A549 (cell line): ENCODE results near the gene BAIAP3. TPM values are rescaled to one million over a fixed set of nuclear protein-coding genes. Genes with fewer than 3 reads are reported as not detected.

Source experiments
- ATAC-seq, 2 experiments: fragments of 200-7000 bp in 1 of 2; fragments of >200 bp in 1 of 2; cut with Nextera tagmentation in 1 of 2; cut with Tn5 transposase in 1 of 2; 3 replicates each; pipeline versions ENCODE4 v1.8.0 to v1.9.1; 2018 to 2020; ENCODE audit warnings: mild to moderate bottlenecking in 1 of 2, moderate library complexity in 1 of 2
- CTCF ChIA-PET: fragments of 300-600 bp; sonication (Branson Sonifier 250); formaldehyde crosslinking; extraction: SDS; loops from one replicate; lab custom pipeline; 2021; ENCODE audit warnings: antibody characterized with exemption, inconsistent platforms; lab: Yijun Ruan, JAX
- POLR2A ChIA-PET: fragments of 350-600 bp; formaldehyde crosslinking; extraction: SDS; loops from one replicate; lab custom pipeline; 2021; ENCODE audit warnings: antibody characterized with exemption, inconsistent platforms; lab: Yijun Ruan, JAX
- DNase-seq, 2 experiments: peaks; one replicate each; pipeline versions ENCODE4 v3.0.0 to v3.0.0-alpha.2; 2011 to 2016; ENCODE audit warnings: low read depth in 1 of 2, low spot score in 1 of 2
- FAIRE-seq: peaks from 2 replicates; lab custom pipeline; 2011; peaks lifted over from hg19 to GRCh38; lab: Jason Lieb, UNC
- H3K27ac ChIP-seq, 2 experiments: fragments of >200 bp; sonication (Bioruptor Twin); formaldehyde crosslinking; 3 replicates each; pipeline ENCODE4 v1.5.1; 2016 to 2017
- H3K4me1 ChIP-seq: fragments of >200 bp; sonication (Bioruptor Twin); formaldehyde crosslinking; 3 replicates; pipeline ENCODE4 v1.6.1; 2016
- H3K4me2 ChIP-seq: fragments of >200 bp; sonication (Bioruptor Twin); formaldehyde crosslinking; 3 replicates; pipeline ENCODE4 v1.6.1; 2016
- H3K4me3 ChIP-seq: fragments of >200 bp; sonication (Bioruptor Twin); formaldehyde crosslinking; 3 replicates; pipeline ENCODE4 v1.5.1; 2016
- H3K9me3 ChIP-seq: fragments of >200 bp; sonication (Bioruptor Twin); formaldehyde crosslinking; 3 replicates; pipeline ENCODE4 v1.6.1; 2016
- ATOH8 ChIP-seq: fragments of 250-450 bp; sonication (Bioruptor Pico); IDR thresholded peaks from 2 replicates; pipeline ENCODE4 v1.5.0; 2020; ENCODE audit warnings: low read depth, mild to moderate bottlenecking, moderate library complexity
- CHD2 ChIP-seq: fragments of 150-350 bp; IDR thresholded peaks from 2 replicates; pipeline ENCODE4 v1.6.1; 2014; ENCODE audit warnings: low read length; ENCODE audit not compliant: partially characterized antibody
- CHD4 ChIP-seq: fragments of 200-600 bp; sonication (generic); IDR thresholded peaks from 2 replicates; pipeline ENCODE4 v1.6.1; 2016; ENCODE audit warnings: antibody characterized with exemption, mild to moderate bottlenecking, borderline replicate concordance
- EP300 ChIP-seq, 2 experiments: fragments of >200 bp; sonication (Bioruptor Twin); formaldehyde crosslinking; IDR thresholded peaks; 2 replicates in 1 of 2; 3 replicates in 1 of 2; pipeline ENCODE4 v1.6.1; 2016 to 2017
- ESRRA ChIP-seq: fragments of 150-350 bp; IDR thresholded peaks from 2 replicates; pipeline ENCODE4 v1.6.1; 2014; ENCODE audit warnings: mild to moderate bottlenecking, low read length, borderline replicate concordance
- HOXA7 ChIP-seq: fragments of 250-450 bp; sonication (Bioruptor Pico); IDR thresholded peaks from 2 replicates; pipeline ENCODE4 v1.5.0; 2020; ENCODE audit warnings: mild to moderate bottlenecking, moderate library complexity
- KDM1A ChIP-seq: fragments of 200-600 bp; sonication (generic); IDR thresholded peaks from 2 replicates; pipeline ENCODE4 v1.6.1; 2016; ENCODE audit warnings: low read depth, mild to moderate bottlenecking
- MAFK ChIP-seq: fragments of 450-650 bp; IDR thresholded peaks from 2 replicates; pipeline ENCODE4 v1.6.1; 2014; ENCODE audit not compliant: partially characterized antibody
- MAX ChIP-seq: IDR thresholded peaks from 2 replicates; pipeline ENCODE4 v1.6.1; 2012
- MYC ChIP-seq: IDR thresholded peaks from 2 replicates; pipeline ENCODE4 v1.6.1; 2012; ENCODE audit warnings: mild to moderate bottlenecking, inconsistent platforms, low read length, improper control_type of control experiment, borderline replicate concordance
- RAD21 ChIP-seq, 2 experiments: fragments of >200 bp in 1 of 2; sonication (Bioruptor Twin) in 1 of 2; formaldehyde crosslinking in 1 of 2; IDR thresholded peaks in 1 of 2; conservative IDR thresholded peaks in 1 of 2; 2 replicates in 1 of 2; 3 replicates in 1 of 2; pipeline ENCODE4 v1.6.1; 2012 to 2018; ENCODE audit warnings: inconsistent platforms in 1 of 2
- RARB ChIP-seq: fragments of 250-450 bp; sonication (Bioruptor Pico); IDR thresholded peaks from 2 replicates; pipeline ENCODE4 v1.8.0; 2021; ENCODE audit warnings: mild to moderate bottlenecking, moderate library complexity
- RNF2 ChIP-seq: fragments of 200-600 bp; sonication (generic); IDR thresholded peaks from 2 replicates; pipeline ENCODE4 v1.6.1; 2016; ENCODE audit warnings: low read depth, mild to moderate bottlenecking, antibody characterized with exemption, moderate library complexity, borderline replicate concordance
- WGBS: methylation state at CpG from one replicate; pipeline ENCODE4 v1.1.6; 2017; ENCODE audit errors: missing lambda C conversion rate; 5-methylcytosine and 5-hydroxymethylcytosine counted together
- polyA plus RNA-seq, 4 experiments: library from polyadenylated mRNA; depleted of rRNA in 3 of 4; stranded (reverse); fragments of >200 nt; fragmentation: RNase III in 1 of 4; extraction: RNeasy Plus Mini Kit Qiagen cat#74134 plus additional on column Dnase treatment in 1 of 4; gene quantifications; 2 replicates in 3 of 4; 3 replicates in 1 of 4; pipeline ENCODE4 v1.2.3, GENCODE V29; 2011 to 2017

The BAIAP3 gene
- polyA plus RNA-seq, 2 of the 4 experiments (the other 2 are of a cell fraction): 0.31 to 0.32 TPM

GRCh38 chr16:1340730-1341494 lies 7.5 kb downstream of the BAIAP3 start:
- peaks cover 14% of the 10 kb centered on the region for H3K4me1 ChIP-seq
- no peak overlapping the region for H3K4me2 ChIP-seq
- ChIA-PET POLR2A (interaction anchor here (0.6 kb wide), 1 partner anchor 80 kb away, joined by 8 read pairs; no protein-coding TSS in a partner anchor), CTCF (interaction anchor here (3.0 to 9.4 kb wide), 2 partner anchors 24 to 40 kb away, joined by 18 to 78 read pairs; no protein-coding TSS in a partner anchor)
- no peak for TF ChIP-seq RNF2
- no peak for TF ChIP-seq HOXA7
- no peak for TF ChIP-seq ESRRA
- DNase-seq (no peak), FAIRE-seq (no peak), ATAC-seq (no peak)
- H3K27ac ChIP-seq: no peak overlapping the region
- no peaks in the 10 kb centered on the region for H3K9me3 ChIP-seq
- no peak overlapping the region for H3K4me3 ChIP-seq
- 90% methylated on average over 13 of the region's 36 CpGs for WGBS

- Histone ChIP-seq H3K4me2 (peak overlapping the region; percentile 90), H3K4me1 (peaks cover 14% of the 10 kb centered on the region), H3K27ac (no peak overlapping the region), H3K4me3 (no peak overlapping the region; the same call in 2 of the 3 replicates)
- POLR2A ChIA-PET: interaction anchor here (0.6 kb wide), 1 partner anchor 80 kb away, joined by 8 read pairs; no protein-coding TSS in a partner anchor
- WGBS: 72% methylated on average over 16 of the region's 39 CpGs
- CTCF ChIA-PET: interaction anchor here (1.0 to 9.4 kb wide), 3 partner anchors 11 to 41 kb away, joined by 3 to 78 read pairs (median 18); no protein-coding TSS in a partner anchor
- DNase-seq (no peak), FAIRE-seq (no peak), ATAC-seq (no peak)
- no peak for TF ChIP-seq MYC
- peak; percentile 49; the same call in 1 of the 2 replicates for TF ChIP-seq KDM1A
- TF ChIP-seq, all 56 proteins: peak for 1
- no peaks in the 10 kb centered on the region for H3K9me3 ChIP-seq
Observed at GRCh38 chr16:1341495-1342420, 8.3 kb downstream of the BAIAP3 start.

- ChIA-PET POLR2A (interaction anchor here (0.6 kb wide), 3 partner anchors 14 to 36 kb away, joined by 3 to 6 read pairs (median 3); no protein-coding TSS in a partner anchor), CTCF (interaction anchor here (0.8 to 9.4 kb wide), 5 partner anchors 10 to 42 kb away, joined by 3 to 78 read pairs (median 8); partner anchors contain the start of gene BAIAP3)
- FAIRE-seq (peak; percentile 70), ATAC-seq (peak; percentile 68 to 94), DNase-seq (peak; percentile 99 to 100)
- Histone ChIP-seq H3K4me2 (peak overlapping the region; percentile 90), H3K9me3 (no peaks in the 10 kb centered on the region), H3K4me3 (peak overlapping the region; percentile 20; the same call in 1 of the 3 replicates), H3K4me1 (peaks cover 14% of the 10 kb centered on the region), H3K27ac (no peak overlapping the region)
- TF ChIP-seq CHD4 (no peak), CHD2 (no peak), MAFK (peak; percentile 86), RARB (CRISPR knock-in tag) (no peak), RAD21 (conservative IDR thresholded peaks at IDR 0.05 in 1 of 2, IDR thresholded peaks at IDR 0.05 in 1 of 2) (no peak), ATOH8 (CRISPR knock-in tag) (no peak), MAX (peak; percentile 18; the same call in 1 of the 2 replicates), EP300 (IDR thresholded peaks at IDR 0.05) (no peak)
- WGBS: 4% methylated on average over 25 of the region's 49 CpGs
Observed at GRCh38 chr16:1342526-1343427, 9.3 kb downstream of the BAIAP3 start.
